HG02973 (cell line): Measurements from ENCODE around the gene PEX14.

Experiments used
- ATAC-seq: cut with Tn5 transposase; IDR thresholded peaks from one replicate; pipeline ENCODE4 v1.9.1; 2021; ENCODE audit warnings: moderate library complexity; ENCODE audit not compliant: unreplicated experiment

The PEX14 gene

DNA sequence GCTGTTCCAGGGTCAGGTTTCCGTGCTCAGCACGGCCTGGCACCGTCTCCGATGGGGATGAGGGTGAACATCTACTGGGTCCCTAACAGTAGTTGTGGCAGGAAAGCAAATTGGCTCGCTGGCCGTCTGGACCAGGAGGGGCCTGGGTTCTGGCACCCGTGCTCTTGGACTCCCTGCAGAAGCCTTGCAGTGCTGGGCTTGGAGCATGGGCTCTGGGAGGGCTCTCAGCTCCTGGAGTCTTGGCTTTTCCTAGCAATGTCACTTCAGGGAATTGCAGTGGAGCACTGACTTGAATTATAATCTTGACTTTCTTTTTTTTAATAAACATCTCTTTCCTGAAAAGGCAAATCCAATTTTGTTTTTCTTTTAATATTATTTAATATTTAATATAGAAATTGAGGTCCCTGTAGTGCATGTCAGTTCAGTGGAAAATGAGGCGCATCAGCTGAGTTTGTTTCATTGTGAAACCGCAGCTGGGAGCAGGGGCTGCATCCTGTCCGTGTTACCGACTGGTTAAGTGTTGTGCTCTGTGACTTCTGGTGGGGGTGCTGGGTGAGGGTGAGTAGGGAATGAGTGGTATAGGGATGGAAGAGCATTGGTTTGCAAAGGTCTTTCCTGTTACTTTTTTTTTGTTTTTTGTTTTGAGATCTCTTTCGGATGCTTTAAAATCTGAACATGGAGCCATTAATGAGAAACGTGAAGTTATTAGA, 64.1 kb downstream of the PEX14 start:
- no peak for ATAC-seq

DNA sequence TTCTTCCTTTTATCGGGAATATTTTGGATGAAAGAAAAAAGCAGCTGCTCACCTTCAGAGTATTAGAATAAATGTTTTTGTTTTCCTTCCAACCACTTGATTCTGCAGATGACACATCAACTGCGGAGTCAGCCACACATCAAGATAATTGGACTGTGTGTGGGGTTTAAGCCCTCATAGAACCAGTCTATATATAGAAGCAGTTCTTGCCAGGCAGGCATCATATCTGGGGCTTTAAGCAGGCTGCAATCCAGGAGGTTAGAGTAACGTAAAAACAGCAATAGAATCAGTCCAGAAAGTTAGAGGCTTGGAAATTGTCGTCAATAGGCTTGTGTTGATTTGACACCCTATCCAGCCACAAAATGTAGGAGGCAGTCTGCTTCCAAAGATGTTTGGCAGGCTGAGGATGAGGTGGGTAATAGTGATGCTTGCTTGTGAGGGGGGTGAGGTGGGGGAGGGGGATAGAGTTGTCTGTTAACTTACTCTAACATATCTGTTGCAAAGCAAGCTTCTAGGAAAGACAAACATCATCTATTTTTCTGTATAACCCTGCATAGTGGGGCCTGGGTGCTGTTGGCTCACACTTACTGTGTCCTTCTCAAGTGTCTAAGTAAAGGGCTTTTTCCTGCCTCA, 64.8 kb downstream of the PEX14 start:
- no peak for ATAC-seq

DNA sequence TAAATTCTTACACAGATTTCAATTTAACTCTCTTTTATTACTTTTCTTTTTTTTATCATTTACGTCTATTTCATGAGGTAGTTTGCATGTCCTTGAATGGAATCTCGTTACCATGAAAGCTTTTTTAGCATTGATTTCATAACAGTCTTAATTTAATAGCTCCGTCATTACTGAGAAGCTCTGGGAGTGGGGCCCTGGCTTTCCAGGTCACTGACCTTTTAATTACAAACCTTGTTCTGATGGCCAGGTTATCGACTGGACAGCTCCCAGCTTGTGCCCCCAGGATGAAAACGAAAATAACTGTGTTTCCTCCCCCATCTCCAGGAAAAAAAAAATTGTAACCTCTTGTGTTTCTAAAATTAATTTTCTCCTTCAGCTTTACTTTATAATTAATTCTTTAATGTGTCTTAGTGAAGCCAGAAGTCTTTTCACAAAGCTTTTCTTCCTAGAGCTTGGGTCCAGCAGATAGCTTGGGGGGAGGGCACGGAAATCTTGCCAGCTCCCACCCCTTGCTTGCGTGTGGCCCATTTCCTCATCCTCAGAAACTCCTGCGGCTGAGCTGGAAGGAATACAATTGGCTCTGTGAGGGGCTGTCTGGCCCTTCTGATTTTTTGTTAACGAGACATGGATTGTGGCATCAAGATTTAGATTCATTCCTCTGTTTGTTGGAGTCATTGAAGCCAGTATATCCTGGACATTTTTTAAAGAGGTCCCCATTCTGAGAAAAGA, 65.7 kb downstream of the PEX14 start:
- no peak for ATAC-seq

DNA sequence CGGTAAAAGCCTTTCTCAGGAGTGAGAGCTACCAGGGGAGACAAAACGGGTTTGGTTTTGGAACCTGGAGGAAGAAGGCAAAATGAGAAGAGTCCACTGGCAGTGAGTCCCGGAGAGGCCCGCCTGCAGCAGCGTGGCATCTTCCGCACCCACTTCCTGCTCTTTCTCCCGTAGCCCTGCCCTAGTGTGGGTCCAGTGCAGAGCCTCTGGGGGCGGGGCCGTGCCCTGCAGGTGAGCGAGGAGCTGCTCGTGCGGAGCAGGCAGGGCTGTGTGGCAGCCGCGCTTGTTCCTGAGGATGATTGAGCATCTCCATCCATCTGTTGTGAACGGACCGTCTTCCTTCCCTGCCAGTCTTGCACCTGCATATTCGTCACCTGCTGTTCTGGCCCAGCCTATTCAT, 66.5 kb downstream of the PEX14 start:
- no peak for ATAC-seq

DNA sequence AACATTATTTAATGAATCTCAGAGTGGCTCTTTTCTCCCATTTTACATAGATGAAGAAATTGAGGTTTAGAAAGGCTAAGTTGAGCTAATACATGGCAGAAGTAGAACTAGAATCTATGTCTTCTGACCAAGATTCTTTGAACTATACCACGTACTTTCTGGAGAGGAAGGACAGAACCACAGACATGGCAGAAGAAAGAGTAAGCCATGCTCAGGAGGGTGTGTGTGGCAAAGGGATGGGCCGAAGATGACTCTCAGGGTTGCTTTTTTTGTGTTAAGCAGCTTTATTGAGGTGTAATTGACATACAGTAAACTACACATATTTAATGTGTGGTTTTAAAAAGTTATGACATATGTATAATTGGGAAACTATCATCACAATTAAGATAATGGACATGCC, 69.5 kb downstream of the PEX14 start:
- ATAC-seq: no peak

DNA sequence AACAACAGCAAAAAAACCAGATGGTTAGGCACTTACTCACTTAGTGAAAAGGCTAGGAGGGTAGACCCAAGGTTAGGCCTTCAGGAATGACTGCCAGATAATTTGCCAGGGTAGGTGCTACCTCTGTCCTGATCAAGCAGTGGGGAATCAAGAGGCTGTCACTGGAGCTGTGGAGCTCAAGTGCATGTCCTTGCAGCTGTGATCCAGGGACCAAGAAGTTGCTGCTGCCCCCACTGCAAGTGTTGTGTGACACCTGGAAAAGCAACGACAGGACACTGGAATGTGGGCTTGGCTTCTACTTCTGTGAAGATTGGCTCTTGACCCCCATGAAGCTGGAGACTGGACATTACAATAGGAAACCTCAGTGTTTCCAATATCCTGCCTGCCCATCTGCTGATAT, 72.1 kb downstream of the PEX14 start:
- no peak for ATAC-seq

DNA sequence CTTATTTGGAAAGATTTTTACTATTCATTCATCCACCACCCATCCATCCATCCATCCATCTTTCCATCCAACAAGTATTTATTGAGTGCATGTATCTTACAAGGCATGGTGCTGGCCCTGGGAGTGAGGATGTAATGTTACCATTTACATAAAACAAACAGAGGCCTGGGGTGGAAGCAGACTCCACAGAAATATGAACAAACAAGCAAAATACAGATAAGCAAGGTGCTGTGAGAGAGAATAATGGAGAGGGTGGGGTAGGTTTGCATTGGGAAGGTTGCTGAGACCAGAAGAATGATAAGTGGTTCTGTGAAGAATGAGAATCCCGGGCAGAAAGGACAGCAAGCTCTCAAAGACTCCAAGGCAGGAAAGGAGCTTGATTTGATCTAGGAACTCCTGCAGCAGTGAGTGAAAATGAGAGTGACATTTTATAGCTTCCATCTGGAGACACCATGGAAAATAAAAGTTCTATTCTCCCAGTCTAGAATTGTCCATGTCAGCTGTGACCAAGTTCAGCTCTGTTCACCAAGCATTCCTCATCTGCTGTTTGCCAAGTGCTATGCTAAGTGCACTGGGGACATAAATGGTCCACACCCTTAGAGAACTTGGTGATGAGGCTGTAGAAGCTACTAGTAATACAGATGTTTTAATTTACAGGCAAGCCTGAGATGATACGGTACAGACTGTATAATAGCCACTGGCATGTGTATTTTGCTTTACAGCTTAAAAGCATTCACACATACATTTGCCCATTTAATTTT, 75.3 kb downstream of the PEX14 start:
- no peak for ATAC-seq

DNA sequence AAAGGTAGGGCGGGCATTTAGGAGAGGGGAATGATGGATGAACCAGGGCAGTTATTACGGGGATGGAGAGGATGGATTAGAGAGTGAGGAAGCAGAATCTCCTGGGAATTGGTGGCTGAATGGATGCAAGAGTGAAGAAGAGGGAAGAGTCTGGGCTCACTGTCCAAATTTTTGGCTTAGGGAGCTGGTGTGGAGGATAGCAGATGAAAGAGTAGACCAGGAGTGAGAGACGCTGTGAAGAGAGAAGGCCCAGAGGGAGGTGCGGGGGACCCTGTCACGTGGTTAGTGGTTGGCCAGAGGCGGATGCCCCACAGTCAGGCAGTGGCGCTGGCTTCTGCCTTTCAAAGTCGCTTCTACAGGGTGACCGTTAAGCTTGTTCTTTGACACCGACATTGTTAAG, 78.4 kb downstream of the PEX14 start:
- no peak for ATAC-seq

DNA sequence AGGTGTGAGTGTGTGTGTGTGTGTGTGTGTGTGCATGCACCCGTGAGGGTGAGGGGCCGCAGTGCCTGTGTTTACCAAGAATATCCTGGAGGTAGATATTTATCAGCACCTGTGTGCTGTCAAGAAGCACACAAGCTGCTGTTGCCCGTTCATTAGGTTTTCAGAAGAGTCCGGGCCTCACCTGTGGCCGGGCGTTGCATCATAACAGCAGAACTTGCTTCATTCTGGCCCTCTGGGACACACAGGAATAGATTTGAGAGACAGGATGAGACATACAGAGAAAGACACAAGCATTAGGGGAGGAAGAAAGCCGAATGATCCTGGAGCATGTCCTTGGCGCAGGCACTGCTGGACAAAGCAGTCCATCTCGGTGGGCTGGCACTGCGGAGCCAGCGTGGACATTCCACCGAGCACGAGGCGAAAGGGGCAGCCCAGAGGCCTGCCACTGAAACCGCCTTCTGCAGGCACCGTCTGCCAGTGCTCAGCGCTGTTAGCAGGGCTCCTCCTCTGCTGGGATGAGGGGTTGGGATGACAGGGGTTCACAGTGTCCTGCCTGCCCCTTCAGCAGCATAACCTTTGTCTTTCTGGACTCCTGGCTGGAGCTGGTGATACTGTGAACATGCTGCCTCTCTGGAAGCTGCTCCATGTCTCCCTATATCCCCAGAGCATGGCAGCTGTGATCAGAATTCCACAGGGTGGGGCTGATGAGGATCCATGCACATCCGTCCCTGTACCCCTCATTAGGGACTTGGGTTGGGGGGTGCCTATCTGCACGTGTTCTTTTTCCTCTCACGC, 81.1 kb downstream of the PEX14 start:
- ATAC-seq: no peak

DNA sequence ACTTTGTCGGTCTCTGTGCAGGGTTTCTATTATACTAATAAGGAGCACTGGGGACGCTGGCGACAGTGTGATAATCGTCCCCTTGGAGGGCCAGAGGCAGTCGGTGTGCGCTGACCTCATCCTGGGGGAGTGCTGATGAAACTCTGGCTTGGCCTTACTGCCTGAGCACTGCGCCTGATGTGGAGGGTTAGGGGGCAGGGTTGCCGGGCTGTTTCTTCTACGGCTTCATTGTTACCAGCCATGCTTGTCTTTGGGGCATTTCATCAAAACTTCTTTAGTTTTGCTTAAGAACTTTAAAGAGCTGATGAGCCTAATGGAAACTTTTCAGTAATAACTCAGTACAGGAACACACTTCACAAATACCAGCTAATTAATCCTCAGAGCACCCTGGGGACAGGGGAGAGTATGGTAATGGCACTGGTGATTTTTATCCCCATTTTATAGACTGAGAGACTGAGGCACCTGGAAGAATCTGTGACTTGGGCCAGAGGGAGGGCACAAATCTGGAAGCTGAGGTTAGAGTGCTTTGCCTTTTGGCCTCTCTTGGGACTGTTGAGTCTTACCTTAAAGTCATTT, 81.8 kb downstream of the PEX14 start:
- ATAC-seq: no peak

DNA sequence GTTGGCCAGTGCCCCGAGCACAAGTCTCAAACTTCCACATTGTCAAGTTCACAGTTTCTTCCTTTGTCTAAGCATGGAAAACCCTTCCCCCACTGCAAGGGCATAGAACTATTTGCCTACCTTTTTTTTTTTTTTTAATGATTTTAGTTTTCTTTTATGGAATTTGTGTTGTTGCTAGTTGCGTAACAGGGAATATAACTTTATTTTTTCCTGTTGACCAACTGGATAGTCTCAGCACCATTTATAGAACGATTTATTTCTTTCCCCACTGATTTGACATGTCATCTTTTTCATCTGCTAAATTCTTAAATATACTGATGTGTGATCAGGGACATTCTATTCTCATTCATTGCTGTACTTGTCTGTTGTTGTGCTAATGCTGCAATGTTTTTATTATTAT, 83.0 kb downstream of the PEX14 start:
- no peak for ATAC-seq

DNA sequence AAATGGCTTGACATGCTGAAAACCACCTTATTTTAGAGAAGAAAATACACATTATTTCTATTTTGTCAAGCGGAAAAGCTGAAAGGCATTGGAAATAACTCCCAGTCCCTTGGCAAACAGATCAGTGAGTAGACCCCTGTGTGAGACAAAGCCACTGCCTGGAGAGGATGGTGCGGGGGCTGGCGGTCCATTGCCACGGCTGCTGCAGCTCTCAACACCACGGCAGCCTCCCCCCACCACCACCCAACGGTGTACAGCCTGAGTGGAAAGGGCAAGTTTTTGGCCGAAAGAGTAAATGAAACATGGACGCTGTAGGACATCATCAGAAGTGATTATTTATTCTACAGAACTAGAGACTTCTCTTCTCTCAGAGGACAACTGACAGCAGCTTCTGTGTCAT, 84.6 kb downstream of the PEX14 start:
- ATAC-seq: no peak

DNA sequence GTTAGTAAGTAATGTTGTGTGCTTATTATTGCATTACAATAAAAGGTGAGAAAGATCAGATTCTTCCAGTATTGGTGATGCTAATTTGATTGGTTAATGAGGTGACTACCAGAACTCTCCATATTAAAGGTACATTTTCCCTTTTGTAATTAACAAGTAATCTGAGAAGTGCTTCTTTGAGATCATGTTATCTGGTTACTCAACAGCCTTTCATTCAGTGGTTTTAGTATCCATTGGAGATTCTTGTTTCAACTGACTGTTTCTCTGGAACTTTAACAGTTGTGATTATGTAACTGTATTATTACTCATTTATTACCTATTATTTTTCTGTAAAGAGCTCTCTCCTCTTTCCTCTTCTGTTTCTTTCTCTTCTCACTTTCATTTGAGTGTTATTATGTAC, 86.7 kb downstream of the PEX14 start:
- ATAC-seq: no peak

DNA sequence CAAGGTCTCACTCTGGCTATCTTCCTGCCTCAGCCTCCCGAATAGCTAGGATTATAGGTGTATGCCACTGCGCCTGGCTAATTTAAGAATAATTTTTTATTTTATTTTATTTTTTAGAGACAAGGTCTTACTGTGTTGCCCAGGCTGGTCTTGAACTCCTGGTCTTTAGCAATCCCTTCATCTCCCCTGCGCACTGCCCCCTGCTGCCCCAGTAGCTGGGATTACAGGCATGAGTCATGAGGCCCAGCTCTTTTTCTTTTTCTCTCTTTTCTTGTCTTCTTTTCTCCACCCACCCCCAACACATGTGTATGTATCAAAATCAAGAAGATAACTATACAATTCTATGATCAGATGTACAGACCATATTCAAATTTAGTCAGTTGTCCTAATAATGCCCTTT, 87.2 kb downstream of the PEX14 start:
- ATAC-seq: no peak

DNA sequence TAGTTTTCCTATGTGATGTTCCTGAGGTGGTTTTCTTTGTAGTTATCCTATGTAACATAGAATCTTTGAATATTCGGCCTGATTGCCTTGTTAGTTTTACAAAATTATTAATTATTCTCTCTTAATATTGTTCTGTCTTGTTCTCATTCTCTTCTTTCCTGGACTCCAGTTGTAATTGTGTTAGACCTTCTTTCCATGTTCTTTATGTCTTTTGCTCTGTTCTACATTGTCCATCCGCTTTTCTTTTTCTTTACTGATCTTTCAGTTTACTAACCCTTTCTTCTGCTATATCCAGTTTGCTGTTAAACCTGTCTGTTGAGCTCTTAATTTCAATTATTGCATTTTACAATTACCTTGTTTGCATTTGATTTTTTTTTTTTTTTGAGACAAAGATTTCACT, 89.3 kb downstream of the PEX14 start:
- ATAC-seq: no peak

DNA sequence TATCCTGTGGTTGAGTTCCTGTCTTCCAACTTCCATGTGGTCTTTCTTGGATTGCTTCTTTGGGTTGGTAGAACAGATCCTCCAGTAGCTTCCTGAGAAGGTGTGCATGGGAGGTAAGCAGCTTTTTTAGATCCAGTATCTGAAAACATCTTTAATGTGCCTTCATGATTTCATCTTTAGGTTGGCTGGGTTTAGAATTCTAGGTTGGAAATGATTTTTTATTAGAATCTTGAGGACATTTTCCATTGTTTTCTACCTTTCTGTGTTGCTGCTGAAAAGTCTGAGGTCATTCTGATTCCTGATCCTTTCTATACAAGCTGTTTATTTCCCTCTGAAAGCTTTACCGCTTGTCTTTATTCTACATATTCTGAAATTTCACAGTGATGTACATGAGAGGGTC, 94.8 kb downstream of the PEX14 start:
- no peak for ATAC-seq

DNA sequence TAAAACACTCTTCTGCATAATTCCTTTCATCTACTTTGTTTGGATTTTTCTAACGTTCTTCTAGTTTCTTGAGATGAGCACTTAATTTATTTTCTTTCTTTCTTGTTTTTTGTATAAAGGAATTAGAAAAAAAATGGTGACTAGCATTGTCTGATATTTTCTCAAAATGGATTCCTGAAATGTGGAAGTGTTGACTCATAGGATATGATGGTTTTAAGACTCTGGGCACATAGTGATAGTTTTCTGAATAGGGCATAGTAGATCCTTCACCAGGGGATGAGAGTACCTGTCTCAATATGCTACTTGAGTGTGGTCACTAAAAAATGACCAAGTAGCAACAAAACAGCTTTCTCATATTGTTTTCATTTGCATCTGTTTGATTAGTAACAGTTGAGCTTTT, 100.9 kb downstream of the PEX14 start:
- ATAC-seq: no peak

DNA sequence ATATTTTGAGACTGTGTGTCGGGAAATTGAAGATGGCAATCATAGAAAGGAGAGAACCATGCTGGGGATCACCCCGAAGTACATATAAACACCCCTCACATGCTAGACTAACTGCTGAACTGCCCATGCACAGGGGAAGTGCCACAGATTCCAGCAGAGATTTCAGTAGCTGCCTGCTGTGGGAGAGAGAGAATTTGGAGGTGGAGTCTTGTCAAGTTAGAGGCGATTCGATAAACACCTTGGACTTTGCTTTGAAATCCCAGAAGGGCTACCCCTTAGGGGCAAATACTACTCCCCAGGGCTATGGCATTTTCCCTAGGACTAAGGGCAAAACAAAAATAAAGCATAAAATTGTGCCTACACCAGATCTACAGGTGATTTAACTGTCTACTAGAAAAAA, 103.3 kb downstream of the PEX14 start:
- no peak for ATAC-seq

DNA sequence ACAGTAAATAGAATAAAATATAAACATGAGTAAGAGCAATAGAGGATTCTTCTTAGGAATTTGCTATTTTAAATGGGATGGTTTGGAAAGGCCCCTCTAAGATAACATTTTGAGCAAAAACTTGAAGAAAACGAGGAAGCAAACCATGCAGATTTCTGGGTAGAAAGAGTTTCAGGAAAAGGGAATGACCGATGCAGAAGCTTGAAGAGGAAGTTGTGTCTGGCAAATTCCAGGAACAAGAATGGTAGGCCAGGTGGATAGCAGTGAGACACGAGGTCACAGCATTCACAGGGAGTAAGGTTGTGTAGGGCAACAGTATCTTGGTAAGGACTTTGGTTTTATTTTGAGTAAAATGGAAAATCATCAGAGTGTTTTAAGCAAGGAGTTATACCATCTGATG, 108.9 kb downstream of the PEX14 start:
- no peak for ATAC-seq

DNA sequence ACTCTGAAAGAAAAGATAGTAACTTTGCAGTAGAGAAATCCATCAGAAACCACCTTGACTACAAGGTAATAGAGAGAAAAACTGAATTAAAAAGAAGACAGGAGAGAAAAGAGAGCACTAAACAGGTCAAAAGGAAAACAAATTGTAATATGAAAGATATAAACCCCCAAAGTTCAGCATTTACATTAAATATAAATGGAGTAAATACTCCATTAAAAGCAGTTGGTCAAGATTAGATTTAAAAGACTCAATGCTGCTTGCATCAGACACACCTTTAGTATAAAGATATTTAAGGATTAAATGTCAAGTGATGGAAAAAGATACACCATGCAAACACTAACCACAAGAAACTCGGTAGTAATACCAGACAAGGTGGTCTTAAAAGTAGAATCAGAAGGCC, 110.5 kb downstream of the PEX14 start:
- ATAC-seq: no peak

DNA sequence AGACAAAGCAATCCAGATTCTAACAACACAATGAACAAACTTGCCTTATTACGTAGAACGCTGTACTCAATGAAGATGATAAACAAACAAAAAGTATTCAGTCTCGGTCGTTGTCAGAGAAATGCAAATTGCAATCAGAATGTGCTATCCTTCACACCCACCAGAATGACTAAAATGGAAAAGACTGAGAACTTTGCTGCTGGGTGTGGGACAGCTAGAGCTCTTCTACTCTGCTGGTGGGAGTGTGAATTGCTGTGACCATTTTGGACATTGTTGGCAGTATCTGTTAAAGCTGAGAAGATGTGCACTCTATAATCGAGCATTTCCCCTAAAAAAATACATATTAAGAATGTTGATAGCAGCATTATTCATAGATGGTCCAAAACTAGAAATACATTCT, 111.4 kb downstream of the PEX14 start:
- ATAC-seq: no peak
